Memory B cell (primary cell): ENCODE data around the gene EXOSC5.
"Not testable (repeated sequence)": the region's sequence is repeated elsewhere in the genome, so short reads cannot be mapped to it uniquely, and the experiment has no call there.

Experiments
- ATAC-seq: fragments of 150-1000 bp; cut with Tn5 transposase; 2 replicates; pipeline ENCODE4 v1.10.0; 2021; ENCODE audit warnings: low read depth, mild to moderate bottlenecking, moderate library complexity
- DNase-seq, 2 donors: peaks; one replicate each; pipeline ENCODE4 v3.0.0; 2022; ENCODE audit warnings: low spot score in 2 of 2
- H3K27ac Mint-ChIP-seq: one replicate; pipeline ENCODE4 v1.8.0; 2022; ENCODE audit warnings: mild to moderate bottlenecking, moderate library complexity, mixed read lengths
- H3K27me3 Mint-ChIP-seq: one replicate; pipeline ENCODE4 v1.8.0; 2022; ENCODE audit warnings: mixed read lengths
- H3K36me3 Mint-ChIP-seq: one replicate; pipeline ENCODE4 v1.8.0; 2022; ENCODE audit warnings: mild to moderate bottlenecking, mixed read lengths
- H3K4me1 Mint-ChIP-seq: one replicate; pipeline ENCODE4 v1.8.0; 2022; ENCODE audit warnings: mixed read lengths
- H3K4me3 Mint-ChIP-seq: one replicate; pipeline ENCODE4 v1.8.0; 2022; ENCODE audit warnings: mild to moderate bottlenecking, moderate library complexity, mixed read lengths
- H3K9me3 Mint-ChIP-seq: one replicate; pipeline ENCODE4 v1.8.0; 2022; ENCODE audit warnings: mixed read lengths

Gene EXOSC5

DNA sequence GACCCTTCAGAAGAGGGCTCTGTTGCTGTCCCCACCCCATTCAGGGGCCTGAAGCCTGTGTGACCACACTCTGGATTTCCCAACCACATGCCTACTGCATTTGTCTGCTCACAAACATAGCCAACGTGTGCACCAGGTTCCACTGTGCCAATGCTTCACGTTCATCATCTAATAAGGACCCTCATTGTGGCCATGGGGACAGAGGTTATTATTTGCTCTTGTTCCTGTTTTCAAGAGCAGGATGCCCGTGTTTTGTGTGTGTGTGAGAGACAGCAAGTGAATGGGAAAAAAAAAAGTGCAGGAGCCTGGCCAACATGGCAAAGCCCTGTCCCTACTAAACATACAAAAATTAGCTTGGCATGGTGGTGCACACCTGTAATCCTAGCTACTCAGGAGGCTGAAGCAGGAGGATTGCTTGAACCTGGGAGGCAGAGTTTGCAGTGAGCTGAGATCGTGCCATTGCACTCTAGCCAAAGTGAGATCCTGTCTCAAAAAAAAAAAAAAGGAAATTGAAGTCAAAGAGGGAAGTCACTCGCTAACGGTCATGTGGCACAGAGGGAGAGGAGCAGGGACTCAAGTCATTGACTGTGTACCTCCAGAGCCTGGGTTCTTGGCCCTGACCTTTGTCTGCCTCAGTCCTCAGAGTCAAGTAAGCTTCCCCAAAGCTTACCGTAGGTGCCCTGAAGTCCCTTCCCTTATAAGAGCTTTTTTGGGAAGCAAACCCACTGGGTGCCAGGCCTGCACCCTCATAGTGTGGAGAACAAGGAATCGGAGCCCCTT is 23.1 kb upstream of the EXOSC5 start:
- Mint-ChIP-seq H3K36me3 (peaks cover 38% of the 10 kb centered on the region), H3K27me3 (no peaks in the 10 kb centered on the region), H3K4me3 (no peak overlapping the region), H3K27ac (no peak overlapping the region), H3K4me1 (peaks cover 5% of the 10 kb centered on the region), H3K9me3 (no peaks in the 10 kb centered on the region)
- DNase-seq (no peak), ATAC-seq (no peak)

DNA sequence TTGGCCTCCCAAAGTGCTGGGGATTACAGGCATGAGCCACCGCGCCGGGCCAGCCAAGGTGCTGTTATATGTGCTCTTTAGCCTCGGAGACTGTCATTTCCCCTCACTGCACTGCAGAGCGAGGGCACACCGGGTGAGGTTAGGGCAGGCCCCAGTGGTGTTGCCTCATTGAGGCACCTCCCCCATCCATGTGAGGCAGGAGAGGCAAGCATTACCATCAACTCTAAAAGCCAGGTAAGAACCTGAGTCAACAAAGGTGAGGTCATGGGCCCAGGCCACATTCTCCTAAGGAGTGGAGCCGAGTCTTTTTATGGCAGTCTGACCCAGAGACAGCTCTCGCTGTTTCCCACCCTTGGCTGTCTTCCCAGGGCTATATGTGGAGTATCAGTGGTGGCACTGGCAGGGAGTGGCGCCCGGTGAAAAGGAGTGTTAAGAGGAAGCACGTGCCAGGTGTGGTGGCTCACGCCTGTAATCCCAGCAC is 19.1 kb upstream of the EXOSC5 start:
- Mint-ChIP-seq H3K36me3 (peaks cover 38% of the 10 kb centered on the region), H3K4me1 (peaks cover 5% of the 10 kb centered on the region), H3K9me3 (no peaks in the 10 kb centered on the region), H3K27me3 (no peaks in the 10 kb centered on the region), H3K4me3 (no peak overlapping the region), H3K27ac (no peak overlapping the region)
- DNase-seq (no peak), ATAC-seq (no peak)

DNA sequence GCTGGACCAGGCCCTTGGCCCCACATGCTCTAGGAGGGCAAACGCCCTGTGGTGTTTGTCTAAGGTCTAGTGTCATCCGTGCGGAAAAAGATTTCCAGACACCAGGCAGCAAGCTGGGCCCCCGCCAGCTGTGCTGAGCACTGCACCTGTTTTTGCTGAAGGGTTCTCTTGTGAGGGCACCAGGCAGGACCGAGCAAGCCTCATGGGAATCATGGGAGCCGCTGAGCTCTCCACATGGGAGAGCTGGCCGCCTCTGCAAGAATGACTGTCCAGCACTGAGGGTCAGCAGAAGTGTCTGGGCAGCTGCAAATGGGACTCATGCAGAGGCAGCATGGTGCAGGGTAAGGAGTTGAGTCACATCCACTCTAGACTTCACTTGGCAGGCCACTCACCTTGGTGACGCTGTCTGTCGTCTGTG is 18.0 kb upstream of the EXOSC5 start:
- Mint-ChIP-seq H3K27ac (no peak overlapping the region), H3K36me3 (peaks cover 33% of the 10 kb centered on the region), H3K9me3 (no peaks in the 10 kb centered on the region), H3K4me3 (no peak overlapping the region), H3K4me1 (peaks cover 2% of the 10 kb centered on the region), H3K27me3 (no peaks in the 10 kb centered on the region)
- no peak for ATAC-seq
- DNase-seq: no peak

DNA sequence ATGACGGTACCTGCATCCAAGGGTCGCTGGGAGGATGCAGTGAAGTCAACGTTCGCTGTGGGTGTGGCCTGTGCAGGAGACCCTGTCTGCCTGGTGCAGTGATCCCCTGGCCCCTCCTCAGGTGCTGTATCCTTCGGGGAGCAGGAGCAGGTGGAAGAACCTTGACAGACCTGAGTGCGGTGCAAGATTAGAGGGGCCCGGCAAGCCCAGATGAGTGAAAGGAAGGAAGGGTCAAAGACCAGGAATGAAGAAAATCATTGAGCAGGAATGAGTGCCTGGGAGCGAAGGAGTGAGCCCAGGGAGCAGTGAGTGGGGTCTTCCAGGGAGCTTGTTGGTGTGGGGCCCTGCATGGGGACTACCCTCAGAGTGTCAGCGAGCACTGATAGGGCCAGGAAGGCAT is 17.3 kb upstream of the EXOSC5 start:
- peaks cover 6% of the 10 kb centered on the region for H3K4me1 Mint-ChIP-seq
- no peaks in the 10 kb centered on the region for H3K9me3 Mint-ChIP-seq
- no peak overlapping the region for H3K4me3 Mint-ChIP-seq
- no peaks in the 10 kb centered on the region for H3K27me3 Mint-ChIP-seq
- H3K36me3 Mint-ChIP-seq: peaks cover 30% of the 10 kb centered on the region
- ATAC-seq (no peak), DNase-seq (no peak)
- H3K27ac Mint-ChIP-seq: no peak overlapping the region

DNA sequence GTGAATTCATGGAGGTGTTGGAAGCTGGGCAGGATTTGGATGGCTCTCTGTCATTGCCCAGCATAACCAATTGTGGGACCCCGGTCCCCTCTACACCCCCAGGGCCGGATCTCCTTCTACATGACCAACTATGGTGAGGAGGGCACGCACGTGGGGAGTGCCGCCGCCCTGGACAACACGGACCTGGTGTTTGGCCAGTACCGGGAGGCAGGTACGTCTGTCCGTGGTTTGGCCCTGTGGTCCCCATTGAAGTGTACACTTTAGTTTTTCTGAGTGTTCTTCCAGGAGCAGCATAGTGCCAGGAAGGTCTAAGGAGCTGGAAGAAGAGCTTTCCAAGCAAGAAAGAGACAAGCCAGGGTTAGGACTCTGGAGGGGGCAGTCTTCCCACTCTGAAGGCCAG is 16.8 kb upstream of the EXOSC5 start:
- Mint-ChIP-seq H3K27me3 (no peaks in the 10 kb centered on the region), H3K36me3 (peaks cover 26% of the 10 kb centered on the region), H3K4me3 (no peak overlapping the region), H3K27ac (no peak overlapping the region), H3K9me3 (no peaks in the 10 kb centered on the region), H3K4me1 (peaks cover 9% of the 10 kb centered on the region)
- ATAC-seq (no peak), DNase-seq (no peak)

DNA sequence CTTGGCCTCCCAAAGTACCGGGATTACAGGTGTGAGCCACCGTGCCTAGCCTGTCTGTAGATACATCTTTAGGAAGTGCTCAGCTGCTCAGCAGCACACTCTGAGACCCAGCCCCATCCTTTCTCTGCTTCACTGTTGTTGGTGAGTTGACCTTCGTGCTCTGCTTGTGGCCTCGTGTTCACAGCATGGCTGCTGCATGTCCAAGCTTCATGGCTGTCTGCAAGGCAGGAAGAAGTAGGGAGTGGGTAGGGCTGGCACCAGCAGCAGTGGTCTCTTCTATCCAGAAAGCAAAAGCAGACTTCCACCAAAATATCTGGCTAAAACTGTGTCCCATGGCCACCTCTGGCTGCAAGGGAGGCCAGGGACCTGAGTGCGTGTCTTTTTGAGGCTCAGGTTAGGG is 15.8 kb upstream of the EXOSC5 start:
- Mint-ChIP-seq H3K27me3 (no peaks in the 10 kb centered on the region), H3K36me3 (peaks cover 25% of the 10 kb centered on the region), H3K4me3 (no peak overlapping the region), H3K4me1 (peaks cover 9% of the 10 kb centered on the region), H3K27ac (no peak overlapping the region), H3K9me3 (no peaks in the 10 kb centered on the region)
- ATAC-seq (no peak), DNase-seq (no peak)

DNA sequence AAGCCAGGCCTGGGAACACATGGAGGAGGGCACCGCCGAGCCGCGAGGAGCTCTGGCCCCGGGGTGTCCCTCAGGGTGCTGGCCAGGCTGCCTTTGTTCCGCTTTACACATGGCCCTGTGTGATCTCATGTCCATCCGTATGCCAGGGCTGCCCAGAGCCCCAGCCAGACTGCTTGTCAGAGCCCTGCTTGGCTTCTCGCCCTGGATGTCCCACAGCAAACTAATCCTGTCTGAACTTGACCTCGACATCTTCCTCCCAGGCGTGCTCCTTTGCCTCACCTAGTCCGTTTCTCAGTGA is 14.8 kb upstream of the EXOSC5 start:
- Mint-ChIP-seq H3K36me3 (peaks cover 23% of the 10 kb centered on the region), H3K27ac (no peak overlapping the region), H3K4me3 (no peak overlapping the region), H3K4me1 (peaks cover 11% of the 10 kb centered on the region), H3K27me3 (no peaks in the 10 kb centered on the region), H3K9me3 (no peaks in the 10 kb centered on the region)
- no peak for ATAC-seq
- no peak for DNase-seq

DNA sequence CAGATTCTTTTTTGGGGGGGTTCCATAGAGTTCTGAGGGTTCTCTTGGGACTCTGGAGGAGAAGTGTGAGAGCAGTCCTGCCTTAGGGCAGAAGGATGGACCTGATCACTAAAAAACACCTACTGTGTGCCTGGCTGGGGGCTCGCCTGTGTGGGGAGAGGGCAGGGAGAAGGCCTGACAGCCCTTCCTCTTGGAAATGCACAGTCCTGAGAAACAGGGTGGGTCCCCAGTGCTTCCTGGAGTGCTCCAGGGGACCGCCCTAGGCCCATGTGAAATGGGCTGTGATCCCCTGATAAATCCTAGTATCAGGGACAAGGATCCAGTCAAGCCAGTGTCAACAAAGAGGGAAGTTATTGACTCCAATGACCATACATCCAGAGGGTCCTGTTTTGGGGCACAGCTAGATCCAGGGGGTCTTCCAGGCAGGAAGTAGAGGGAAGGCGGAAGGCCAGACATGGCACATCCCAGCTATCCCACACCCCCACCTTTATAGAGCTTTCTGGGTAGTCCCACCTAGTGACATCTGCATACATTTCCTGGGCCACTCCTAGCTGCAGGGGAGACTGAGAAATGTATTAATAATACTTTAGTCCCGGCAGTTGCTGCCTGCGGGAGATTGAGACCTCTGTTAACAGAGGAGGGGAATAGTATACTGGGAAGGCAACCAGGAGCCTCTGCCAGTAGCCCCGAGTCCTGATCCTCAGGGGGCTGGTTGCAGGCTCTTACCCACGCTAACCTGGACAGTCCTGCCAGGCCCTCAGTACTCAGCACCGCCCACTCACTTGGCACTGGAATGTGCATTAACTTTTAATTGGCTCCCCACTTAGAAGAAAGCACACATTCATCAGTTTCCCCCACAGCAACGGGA is 14.2 kb upstream of the EXOSC5 start:
- DNase-seq (no peak), ATAC-seq (no peak)
- no peaks in the 10 kb centered on the region for H3K27me3 Mint-ChIP-seq
- no peak overlapping the region for H3K27ac Mint-ChIP-seq
- peaks cover 11% of the 10 kb centered on the region for H3K4me1 Mint-ChIP-seq
- H3K36me3 Mint-ChIP-seq: peaks cover 21% of the 10 kb centered on the region
- no peak overlapping the region for H3K4me3 Mint-ChIP-seq
- H3K9me3 Mint-ChIP-seq: no peaks in the 10 kb centered on the region

DNA sequence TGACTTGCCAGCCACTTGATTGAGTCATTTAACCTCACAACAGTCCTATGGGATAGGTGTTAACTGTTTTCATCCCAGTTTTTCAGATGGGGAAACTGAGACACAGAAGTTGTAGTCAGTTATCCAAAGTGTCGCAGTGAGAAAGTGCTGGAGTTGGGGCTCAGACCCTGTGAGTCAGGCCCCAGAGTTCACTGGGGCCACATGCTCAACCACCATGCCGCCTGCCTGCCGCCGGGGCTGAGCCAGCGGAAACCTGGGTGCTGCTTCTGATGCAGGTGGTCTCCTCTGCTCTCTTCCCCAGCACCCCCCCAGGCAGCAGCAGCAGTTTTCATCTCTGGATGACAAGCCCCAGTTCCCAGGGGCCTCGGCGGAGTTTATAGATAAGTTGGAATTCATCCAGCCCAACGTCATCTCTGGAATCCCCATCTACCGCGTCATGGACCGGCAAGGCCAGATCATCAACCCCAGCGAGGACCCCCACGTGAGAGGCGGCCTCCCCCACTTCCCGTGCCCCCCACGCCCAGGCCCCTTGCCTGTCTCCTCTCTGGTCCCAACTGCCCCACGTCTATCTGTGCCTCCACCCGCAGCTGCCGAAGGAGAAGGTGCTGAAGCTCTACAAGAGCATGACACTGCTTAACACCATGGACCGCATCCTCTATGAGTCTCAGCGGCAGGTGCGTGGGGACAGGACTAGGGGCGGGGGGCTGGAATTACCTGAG is 13.3 kb upstream of the EXOSC5 start:
- Mint-ChIP-seq H3K9me3 (no peaks in the 10 kb centered on the region), H3K27ac (peak overlapping the region; percentile 39), H3K4me1 (peaks cover 11% of the 10 kb centered on the region), H3K27me3 (no peaks in the 10 kb centered on the region), H3K4me3 (no peak overlapping the region), H3K36me3 (peaks cover 19% of the 10 kb centered on the region)
- DNase-seq (no peak), ATAC-seq (no peak)

DNA sequence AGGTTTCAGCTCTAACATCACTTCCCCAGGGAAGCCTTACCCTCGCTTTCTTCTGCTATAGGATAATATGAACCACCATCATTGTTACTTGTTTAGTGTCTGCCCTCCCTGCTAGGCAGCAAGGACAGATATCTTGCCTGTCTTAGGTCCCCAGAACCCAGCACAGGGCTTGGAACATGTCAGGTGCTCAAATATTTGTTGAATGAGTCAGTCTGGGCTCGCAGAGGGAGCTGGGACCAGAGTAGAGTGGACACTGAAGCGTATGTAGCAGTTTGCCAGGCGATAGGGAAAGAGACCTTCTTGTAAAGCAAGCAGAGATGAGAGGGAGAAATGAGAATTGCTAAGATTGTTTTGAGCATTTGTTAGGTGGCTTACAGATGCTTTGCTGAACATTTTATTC is 12.1 kb upstream of the EXOSC5 start:
- no peak for DNase-seq
- no peak for ATAC-seq
- Mint-ChIP-seq H3K4me3 (no peak overlapping the region), H3K9me3 (no peaks in the 10 kb centered on the region), H3K4me1 (peaks cover 14% of the 10 kb centered on the region), H3K36me3 (peaks cover 18% of the 10 kb centered on the region), H3K27me3 (no peaks in the 10 kb centered on the region), H3K27ac (no peak overlapping the region)

DNA sequence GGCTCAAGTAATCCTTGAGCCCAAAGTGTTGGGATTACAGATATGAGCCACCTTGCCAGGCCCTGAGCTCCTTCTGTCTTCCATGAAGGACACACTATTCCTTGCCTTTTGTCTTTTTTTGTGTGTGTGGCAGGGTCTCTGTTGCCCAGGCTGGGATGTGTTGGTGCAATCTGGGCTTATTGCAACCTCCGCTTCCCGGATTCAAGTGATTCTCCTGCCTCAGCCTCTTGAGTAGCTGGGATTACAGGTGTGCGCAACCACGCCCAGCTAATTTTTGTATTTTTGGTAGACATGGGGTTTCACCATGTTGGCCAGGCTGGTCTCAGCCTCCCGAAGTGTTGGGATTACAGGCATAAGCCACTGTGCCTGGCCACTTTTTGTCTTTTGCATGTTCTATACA is 11.7 kb upstream of the EXOSC5 start:
- Mint-ChIP-seq H3K36me3 (peaks cover 15% of the 10 kb centered on the region), H3K4me1 (peaks cover 14% of the 10 kb centered on the region)
- H3K27me3 Mint-ChIP-seq, H3K27ac Mint-ChIP-seq, H3K9me3 Mint-ChIP-seq, ATAC-seq, H3K4me3 Mint-ChIP-seq, DNase-seq: not testable (repeated sequence)

DNA sequence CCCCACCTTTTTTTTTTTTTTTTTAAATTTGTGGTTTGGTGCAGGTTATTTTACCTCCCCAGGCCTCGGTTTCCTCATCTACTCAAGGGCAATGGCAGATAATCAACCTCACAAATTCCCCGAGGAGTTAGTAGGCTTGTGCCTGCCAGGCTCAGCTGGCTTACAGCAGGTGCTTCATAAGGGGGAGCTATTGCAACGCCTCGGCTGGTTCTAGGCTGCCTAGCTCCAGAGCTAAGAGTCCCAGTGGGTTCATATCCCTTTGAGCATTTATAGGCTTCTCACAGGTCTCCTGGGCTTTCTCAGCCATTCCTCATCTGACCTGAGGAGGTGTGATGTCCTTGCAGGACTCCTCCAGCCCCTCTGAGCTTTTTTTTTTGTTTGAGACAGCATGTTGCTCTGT is 11.1 kb upstream of the EXOSC5 start:
- H3K27ac Mint-ChIP-seq: no peak overlapping the region
- no peaks in the 10 kb centered on the region for H3K9me3 Mint-ChIP-seq
- peaks cover 10% of the 10 kb centered on the region for H3K36me3 Mint-ChIP-seq
- peaks cover 14% of the 10 kb centered on the region for H3K4me1 Mint-ChIP-seq
- ATAC-seq (no peak), DNase-seq (no peak)
- H3K27me3 Mint-ChIP-seq: no peaks in the 10 kb centered on the region
- no peak overlapping the region for H3K4me3 Mint-ChIP-seq

DNA sequence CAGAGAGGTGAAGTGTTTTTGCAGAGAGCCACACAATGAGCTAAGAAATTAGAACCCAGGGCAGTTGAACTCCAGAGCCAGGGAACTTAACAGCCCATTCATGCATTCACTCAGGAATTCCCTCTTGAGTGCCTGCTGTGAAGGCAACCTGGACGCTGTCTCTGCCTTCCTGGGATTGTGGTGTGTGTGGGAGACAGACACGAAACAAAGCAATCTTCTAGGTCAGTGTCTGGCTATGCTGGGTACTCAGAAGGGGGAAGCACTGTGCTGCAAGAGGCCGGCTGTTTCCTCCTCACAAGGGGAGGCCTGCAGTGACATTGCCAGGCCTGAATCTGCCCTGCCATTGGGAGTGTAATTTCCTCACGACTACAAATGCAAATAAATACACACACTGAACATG is 10.1 kb upstream of the EXOSC5 start:
- Mint-ChIP-seq H3K27ac (peak overlapping the region; percentile 1), H3K4me1 (peaks cover 14% of the 10 kb centered on the region), H3K9me3 (no peaks in the 10 kb centered on the region), H3K36me3 (peaks cover 10% of the 10 kb centered on the region), H3K27me3 (no peaks in the 10 kb centered on the region), H3K4me3 (no peak overlapping the region)
- ATAC-seq: no peak
- DNase-seq: no peak

DNA sequence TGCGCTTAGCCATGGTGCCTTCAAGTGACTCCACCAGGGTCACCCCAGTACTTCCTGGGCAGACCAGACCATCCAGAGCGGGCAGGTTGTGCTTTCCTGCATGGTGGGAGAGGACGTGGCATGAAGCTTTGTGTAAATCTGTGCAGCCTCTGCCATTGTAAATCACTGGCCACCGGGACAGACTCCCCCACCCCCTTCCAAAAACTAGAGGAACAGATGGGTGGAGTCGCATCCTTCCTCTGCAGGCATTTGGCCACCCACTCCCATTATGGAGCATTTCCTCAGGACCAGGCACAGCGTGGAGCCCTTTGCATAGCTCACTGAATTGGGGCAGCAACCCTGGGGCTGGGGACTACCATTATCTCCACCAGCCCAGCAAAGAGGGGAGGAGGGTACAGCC is 8.6 kb upstream of the EXOSC5 start:
- ATAC-seq (no peak), DNase-seq (no peak)
- no peaks in the 10 kb centered on the region for H3K9me3 Mint-ChIP-seq
- H3K27me3 Mint-ChIP-seq: no peaks in the 10 kb centered on the region
- peaks cover 8% of the 10 kb centered on the region for H3K36me3 Mint-ChIP-seq
- no peak overlapping the region for H3K27ac Mint-ChIP-seq
- peaks cover 16% of the 10 kb centered on the region for H3K4me1 Mint-ChIP-seq
- no peak overlapping the region for H3K4me3 Mint-ChIP-seq
